ENCODE measurements around the gene DIABLO.
"Not testable (repeated sequence)": the region's sequence is repeated elsewhere in the genome, so short reads cannot be mapped to it uniquely, and the experiment has no call there.

DIABLO gene

GRCh38 chr12:122189626-122190475 is 36.0 kb downstream of the DIABLO start:
- no peak for DNase-seq (ENCODE audit: low spot score)

GRCh38 chr12:122187466-122187865 is 38.4 kb downstream of the DIABLO start:
- DNase-seq (ENCODE audit: low spot score), result no peak

GRCh38 chr12:122185494-122186082 is 40.3 kb downstream of the DIABLO start:
- no peak for DNase-seq (ENCODE audit: low spot score)

GRCh38 chr12:122185079-122185478 is 40.8 kb downstream of the DIABLO start:
- no peak for DNase-seq (ENCODE audit: low spot score)

- no peak for DNase-seq (ENCODE audit: low spot score)
These were observed 41.3 kb downstream of the DIABLO start for GRCh38 chr12:122184517-122184916.

GRCh38 chr12:122183588-122183940 is 42.3 kb downstream of the DIABLO start:
- DNase-seq (ENCODE audit: low spot score), result no peak

GRCh38 chr12:122182887-122183587 is 42.8 kb downstream of the DIABLO start, which contains the start of gene LRRC43:
TSS of gene LRRC43 (plus strand) at chr12:122183123. CDS start at chr12:122183145, 22 bp downstream.
- DNase-seq (ENCODE audit: low spot score), result no peak

- DNase-seq (ENCODE audit: low spot score), result not testable (repeated sequence)
These were observed 49.4 kb downstream of the DIABLO start for GRCh38 chr12:122176473-122176872.

GRCh38 chr12:122174155-122174845 is 51.6 kb downstream of the DIABLO start, which contains the start of gene IL31:
TSS of gene IL31 (minus strand) at chr12:122174221. CDS start at chr12:122174172, 49 bp downstream.
- DNase-seq (ENCODE audit: low spot score), result no peak

GRCh38 chr12:122172262-122172939 is 53.5 kb downstream of the DIABLO start:
- DNase-seq (ENCODE audit: low spot score), result no peak

GRCh38 chr12:122171399-122171798 is 54.5 kb downstream of the DIABLO start:
- DNase-seq (ENCODE audit: low spot score), result no peak

- DNase-seq (ENCODE audit: low spot score), result no peak
These were observed 57.4 kb downstream of the DIABLO start for GRCh38 chr12:122168492-122168891.

- DNase-seq (ENCODE audit: low spot score), result peak; percentile 36
These were observed 58.4 kb downstream of the DIABLO start for GRCh38 chr12:122167356-122167925.

GRCh38 chr12:122166422-122167349 is 59.2 kb downstream of the DIABLO start:
- DNase-seq (ENCODE audit: low spot score), result no peak

- no peak for DNase-seq (ENCODE audit: low spot score)
These were observed 62.9 kb downstream of the DIABLO start for GRCh38 chr12:122162976-122163375.

- DNase-seq (ENCODE audit: low spot score), result no peak
These were observed 64.2 kb downstream of the DIABLO start for GRCh38 chr12:122161682-122162081.

- no peak for DNase-seq (ENCODE audit: low spot score)
These were observed 65.1 kb downstream of the DIABLO start for GRCh38 chr12:122160761-122161160.

- no peak for DNase-seq (ENCODE audit: low spot score)
These were observed 66.0 kb downstream of the DIABLO start for GRCh38 chr12:122159882-122160281.

- no peak for DNase-seq (ENCODE audit: low spot score)
These were observed 67.1 kb downstream of the DIABLO start for GRCh38 chr12:122158700-122159285.

Data from pons (tissue), 1 donor.